NCI-H1105 (cell line): ENCODE results near the gene POTEB.
"Not testable (repeated sequence)": the region's sequence is repeated elsewhere in the genome, so short reads cannot be mapped to it uniquely, and the experiment has no call there.

ENCODE experiments used
- DNase-seq: peaks from one replicate; lab custom pipeline; 2025; lab: John Stamatoyannopoulos, UW

POTEB gene

GRCh38 chr15:21877635-21878034 is at the start of gene POTEB:
Gene POTEB (minus strand): TSS chr15:21877735. CDS start chr15:21877246, 489 bp downstream.
- not testable (repeated sequence) for DNase-seq

DNA sequence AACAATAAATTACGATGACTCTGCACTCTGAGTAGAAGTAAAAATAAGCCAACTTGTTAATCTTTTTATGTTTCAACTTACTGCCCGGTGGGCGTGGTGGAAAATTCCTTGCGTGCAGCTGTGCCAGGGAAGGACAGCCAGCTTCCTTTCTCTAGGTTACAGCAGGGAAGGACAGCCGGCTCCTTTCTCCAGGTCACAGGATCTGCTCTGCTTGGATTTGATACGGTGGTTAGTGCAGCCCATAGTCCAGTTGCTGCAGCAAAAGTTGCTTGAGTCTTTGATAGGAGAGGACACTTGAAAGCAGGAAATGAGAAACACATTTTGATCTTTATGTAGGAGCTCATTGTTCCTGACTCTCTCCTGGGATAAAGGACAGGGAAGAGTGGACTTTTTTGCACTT is 13.4 kb upstream of the POTEB start:
- not testable (repeated sequence) for DNase-seq

DNA sequence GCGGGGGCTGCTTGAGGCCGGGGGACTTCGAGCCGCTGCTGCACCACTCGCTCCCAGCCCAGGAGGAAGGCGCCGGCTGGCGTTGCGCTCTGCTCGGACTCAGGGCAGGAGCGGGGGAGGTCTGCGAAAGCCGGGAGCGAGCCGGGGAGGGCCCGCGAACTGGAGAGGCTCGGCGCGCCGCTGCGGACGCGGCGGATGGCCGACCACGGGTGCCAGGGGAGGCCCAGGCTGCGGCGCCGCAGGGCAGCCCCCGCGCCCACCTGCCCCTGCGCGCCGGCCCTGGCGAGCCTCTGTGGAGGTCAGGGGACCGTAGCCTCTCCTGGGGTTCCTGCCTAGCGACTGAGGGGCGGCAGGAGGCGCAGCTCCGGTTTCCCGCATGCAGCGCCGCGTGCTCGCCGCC is 12.0 kb upstream of the POTEB start:
- not testable (repeated sequence) for DNase-seq

GRCh38 chr15:21838831-21839230 is 38.7 kb downstream of the POTEB start:
- not testable (repeated sequence) for DNase-seq
